GM21515 (cell line): ENCODE data around the gene CAMK2N1.
A peak's percentile ranks its signal among the peaks of the same experiment; 100 is the strongest.
"Not testable (repeated sequence)": the region's sequence is repeated elsewhere in the genome, so short reads cannot be mapped to it uniquely, and the experiment has no call there.

Experiments used
- ATAC-seq: cut with Tn5 transposase; IDR thresholded peaks from one replicate; pipeline ENCODE4 v1.9.1; 2021; ENCODE audit not compliant: unreplicated experiment

Gene CAMK2N1

GRCh38 chr1:20485527-20486456, at the start of gene CAMK2N1:
Gene CAMK2N1 (minus strand): TSS chr1:20486210. CDS start chr1:20485379, 831 bp downstream.
- no peak for ATAC-seq

DNA sequence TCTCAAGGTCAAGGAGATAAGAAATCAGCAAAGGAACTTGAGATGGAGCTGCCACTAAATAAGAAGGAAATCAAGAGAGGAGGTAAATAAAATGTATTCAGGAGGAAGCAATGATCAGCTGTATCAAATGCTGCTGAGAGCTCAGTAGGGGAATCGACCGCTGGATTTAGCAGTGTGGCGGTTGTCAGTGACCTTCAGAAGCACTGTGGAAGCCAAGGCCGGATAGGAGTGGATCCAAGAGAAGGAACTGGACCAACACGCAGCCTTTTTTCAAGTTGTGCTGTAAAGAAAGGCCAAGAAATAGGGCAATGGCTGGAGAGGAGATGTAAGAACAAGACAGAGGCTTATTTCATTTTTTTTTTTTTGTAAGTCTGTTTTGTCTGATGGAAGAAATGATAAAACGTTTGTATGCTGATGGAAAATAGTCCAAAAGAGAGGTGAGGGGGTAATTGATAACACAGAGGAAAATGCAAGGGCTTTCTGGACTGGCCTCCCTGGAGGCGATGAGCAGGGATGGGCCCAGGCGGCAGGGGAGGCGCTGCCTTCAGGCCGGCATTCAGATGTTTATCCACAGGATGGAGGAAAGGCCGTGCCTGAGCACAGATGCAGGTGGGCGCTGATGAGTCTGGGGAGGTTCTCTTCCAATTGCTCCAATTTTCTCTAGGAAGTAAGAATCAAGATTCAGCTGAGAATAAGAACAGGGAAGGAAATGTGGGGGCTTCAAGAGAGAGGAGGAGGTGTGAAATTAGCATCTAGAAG, 48.8 kb upstream of the CAMK2N1 start:
- no peak for ATAC-seq

GRCh38 chr1:20533635-20534034, 47.6 kb upstream of the CAMK2N1 start:
- ATAC-seq: no peak

- no peak for ATAC-seq
These were observed 44.9 kb upstream of the CAMK2N1 start for GRCh38 chr1:20530901-20531300.

DNA sequence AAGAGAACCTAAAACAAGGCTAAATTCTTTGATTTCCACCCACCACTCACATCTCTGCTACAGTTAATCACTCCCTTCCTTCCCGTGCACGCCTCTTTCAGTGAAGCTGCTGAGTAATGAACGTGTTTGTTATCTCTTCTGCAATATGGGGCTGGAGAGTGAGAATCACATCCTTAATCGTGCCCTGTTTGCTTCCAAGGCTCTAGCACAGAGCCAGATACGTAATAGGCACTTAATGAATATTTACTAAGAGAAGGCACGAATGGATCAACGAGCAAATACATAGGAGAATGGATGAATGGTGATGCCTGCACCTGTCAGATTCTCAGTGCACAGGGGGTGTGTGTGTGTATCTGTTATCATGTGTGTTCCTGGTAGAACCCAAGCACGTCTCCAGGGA, 44.3 kb upstream of the CAMK2N1 start:
- ATAC-seq: no peak

DNA sequence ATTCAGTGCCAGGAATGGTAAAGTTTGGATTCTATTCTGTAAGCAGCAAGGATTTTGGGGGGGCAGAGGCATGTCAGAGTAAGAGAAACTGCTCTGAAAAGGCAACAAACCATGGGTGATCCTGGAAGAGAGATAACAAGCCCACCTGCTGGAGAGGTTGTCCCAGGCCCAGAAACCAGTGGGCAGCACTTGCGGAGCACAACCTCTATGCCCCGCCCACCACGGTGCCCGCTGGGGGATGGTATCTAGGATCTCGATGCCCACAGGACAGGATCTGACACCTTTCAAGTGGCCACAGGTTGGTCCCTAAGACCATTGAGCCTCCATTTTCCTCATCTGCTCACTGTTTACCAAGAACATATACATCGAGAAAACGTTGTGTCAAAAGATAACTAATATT, 42.2 kb upstream of the CAMK2N1 start:
- no peak for ATAC-seq

GRCh38 chr1:20526267-20526666, 40.3 kb upstream of the CAMK2N1 start:
- ATAC-seq: no peak

DNA sequence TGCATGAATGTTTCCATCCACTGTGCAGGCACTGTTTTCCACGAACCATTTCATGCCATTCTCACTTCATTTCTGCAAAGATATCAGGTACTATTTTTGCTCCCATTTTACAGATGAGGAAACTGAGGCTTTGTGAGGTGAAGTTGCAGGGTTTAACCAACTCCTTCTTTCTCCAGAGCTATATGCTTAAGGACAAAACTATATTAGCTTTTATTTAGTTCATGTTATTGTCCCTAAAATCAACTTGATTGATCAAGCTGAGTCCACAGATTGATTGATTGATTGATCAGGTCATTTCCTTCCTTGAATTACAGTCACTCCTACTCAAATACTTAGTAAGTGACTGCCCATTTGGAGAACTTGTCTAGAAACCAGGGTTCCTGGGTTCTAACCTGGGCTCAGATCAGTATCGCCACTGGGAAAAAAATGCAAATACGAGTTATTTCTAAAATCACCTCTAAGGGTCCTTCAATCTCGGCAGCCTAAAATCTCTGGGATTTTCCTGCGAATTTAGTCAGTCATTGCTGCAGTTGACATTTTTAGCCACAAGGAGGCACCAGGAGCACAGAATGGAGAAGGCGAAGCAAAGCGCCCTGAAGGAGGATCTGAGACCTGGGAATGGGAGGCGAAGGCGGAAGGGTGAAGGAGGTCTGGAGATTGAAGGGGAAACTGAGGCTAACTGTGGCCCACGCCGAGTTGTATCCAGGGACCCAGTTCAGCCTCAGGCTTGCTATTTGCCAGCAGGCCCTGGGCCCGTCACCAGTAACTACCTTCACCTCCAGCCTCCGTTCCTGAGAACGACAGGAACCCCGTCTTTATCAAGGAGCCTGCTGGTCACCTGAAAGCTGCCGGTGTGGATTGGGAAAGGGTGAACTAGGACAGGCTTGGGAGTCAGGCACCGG, 36.2 kb upstream of the CAMK2N1 start:
- ATAC-seq: no peak

- not testable (repeated sequence) for ATAC-seq
These were observed 33.7 kb upstream of the CAMK2N1 start for GRCh38 chr1:20519609-20520262.

GRCh38 chr1:20511518-20512428, 25.8 kb upstream of the CAMK2N1 start:
- no peak for ATAC-seq

- no peak for ATAC-seq
These were observed 22.4 kb upstream of the CAMK2N1 start for GRCh38 chr1:20508411-20508771.

DNA sequence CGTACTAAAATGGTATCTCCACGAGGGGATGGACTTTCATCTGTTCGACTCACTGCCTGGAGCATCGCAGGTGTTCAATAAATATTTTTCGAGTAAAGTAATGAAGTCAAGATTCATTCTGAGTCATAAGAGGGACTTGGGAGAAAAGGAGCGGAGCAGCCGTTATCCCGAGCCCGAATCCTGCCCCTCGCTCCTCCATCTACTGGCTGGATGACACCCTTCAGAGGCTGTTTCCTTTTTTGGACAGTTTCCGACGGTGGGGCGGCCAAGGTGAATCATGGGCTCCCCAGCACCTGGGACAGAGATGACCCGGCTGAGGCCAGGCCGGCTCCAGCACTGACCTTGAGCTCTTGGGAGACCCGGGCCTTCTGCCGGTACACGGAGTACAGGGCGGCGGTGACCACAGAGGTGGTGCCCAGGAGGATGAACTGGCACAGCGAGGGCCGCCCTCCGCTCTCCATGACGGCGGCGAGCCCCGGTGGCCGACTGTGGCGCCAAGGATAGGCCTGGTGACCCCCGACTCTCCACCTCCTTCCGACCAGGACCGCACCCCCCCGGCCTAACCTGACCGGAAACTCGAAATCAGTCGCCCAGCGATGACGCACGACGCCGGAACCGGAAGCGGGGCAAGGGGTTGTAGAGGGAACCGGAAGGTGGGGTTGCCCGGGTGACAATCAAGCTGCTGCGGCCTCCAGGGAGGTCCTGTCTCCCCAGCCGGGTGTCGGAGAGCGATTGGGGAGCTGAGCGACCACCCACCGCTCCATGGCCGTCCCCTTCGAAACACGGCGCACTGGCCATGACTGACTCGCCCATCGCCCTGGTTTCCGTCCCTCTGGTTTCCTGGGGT, 21.8 kb upstream of the CAMK2N1 start, which contains the start of gene MUL1:
TSS of gene MUL1 (minus strand) at position 588 of the 847 bp plus-strand sequence. CDS start at position 461, 127 bp downstream.
- ATAC-seq: peak; percentile 83

- no peak for ATAC-seq
These were observed 21.2 kb upstream of the CAMK2N1 start for GRCh38 chr1:20507248-20507563.

GRCh38 chr1:20505488-20505887, 19.5 kb upstream of the CAMK2N1 start:
- ATAC-seq: no peak

GRCh38 chr1:20500716-20501115, 14.7 kb upstream of the CAMK2N1 start:
- no peak for ATAC-seq

- ATAC-seq: no peak
These were observed 13.7 kb upstream of the CAMK2N1 start for GRCh38 chr1:20499718-20500117.

DNA sequence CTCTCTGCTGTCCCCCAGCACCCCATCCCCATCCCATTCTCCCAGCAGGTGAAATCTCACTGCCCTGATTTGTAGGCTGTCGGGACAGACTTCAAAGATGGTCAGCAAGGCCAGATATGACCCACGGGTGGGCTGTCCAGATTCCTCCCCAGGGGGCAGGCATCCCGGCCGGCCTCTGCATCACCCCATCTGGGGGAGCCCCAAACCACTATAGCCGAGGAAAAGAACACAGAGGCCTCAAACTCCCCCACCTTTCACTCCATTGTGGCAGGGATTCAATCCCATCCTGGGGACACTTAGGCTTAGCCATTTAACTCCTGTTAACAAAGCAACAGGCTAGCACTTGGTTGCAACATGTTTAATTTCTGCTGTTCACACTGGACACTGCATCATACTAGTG, 13.1 kb upstream of the CAMK2N1 start:
- ATAC-seq: no peak

GRCh38 chr1:20498116-20498515, 12.1 kb upstream of the CAMK2N1 start:
- ATAC-seq: no peak

GRCh38 chr1:20497506-20497905, 11.5 kb upstream of the CAMK2N1 start:
- no peak for ATAC-seq
